C4-2B (cell line): Measurements from ENCODE around the gene ZNF692.

Experiments
- H3K27ac ChIP-seq: fragments of 450-650 bp; 2 replicates; pipeline ENCODE4 v1.5.1; 2017
- CTCF ChIP-seq: fragments of 450-650 bp; conservative IDR thresholded peaks from 2 replicates; pipeline ENCODE4 v1.5.1; 2017; ENCODE audit warnings: mild to moderate bottlenecking
- ZFX ChIP-seq: fragments of 450-650 bp; IDR thresholded peaks from 2 replicates; pipeline ENCODE4 v1.6.1; 2017

ZNF692 gene

GRCh38 chr1:248825909-248826760, 32.8 kb downstream of the ZNF692 start, which contains the start of gene SH3BP5L:
Gene SH3BP5L, minus strand, starts transcription at chr1:248825915. Its CDS starts 980 bp downstream, at chr1:248824935.
- peak within 1 kb of the TSS; percentile 94 for H3K27ac ChIP-seq
- TF ChIP-seq ZFX = peak; percentile 82
- peak; percentile 96 for TF ChIP-seq CTCF

- peak overlapping the region; percentile 94 for H3K27ac ChIP-seq
- TF ChIP-seq CTCF = no peak
- no peak for TF ChIP-seq ZFX
Observed at GRCh38 chr1:248825573-248825908, 33.3 kb downstream of the ZNF692 start.

GRCh38 chr1:248825136-248825535, 33.7 kb downstream of the ZNF692 start:
- TF ChIP-seq ZFX (no peak), CTCF (no peak)
- peak overlapping the region; percentile 94 for H3K27ac ChIP-seq

GRCh38 chr1:248824701-248825100, 34.2 kb downstream of the ZNF692 start:
- TF ChIP-seq CTCF = no peak
- no peak for TF ChIP-seq ZFX
- H3K27ac ChIP-seq = peak overlapping the region; percentile 94; the same call in 1 of the 2 replicates

- no peak overlapping the region for H3K27ac ChIP-seq
- TF ChIP-seq ZFX (no peak), CTCF (no peak)
Observed at GRCh38 chr1:248824301-248824700, 34.6 kb downstream of the ZNF692 start.

GRCh38 chr1:248823517-248824001, 35.3 kb downstream of the ZNF692 start:
- no peak for TF ChIP-seq CTCF
- TF ChIP-seq ZFX = no peak
- H3K27ac ChIP-seq = no peak overlapping the region

- no peak overlapping the region for H3K27ac ChIP-seq
- no peak for TF ChIP-seq ZFX
- TF ChIP-seq CTCF = no peak
Observed at GRCh38 chr1:248822148-248823032, 36.5 kb downstream of the ZNF692 start.
